Right ventricle myocardium superior (tissue), 1 donor: Measurements from ENCODE around the gene MYEOV. TPM values are rescaled to one million over a fixed set of nuclear protein-coding genes. Genes with fewer than 3 reads are reported as not detected.

Source experiments
- ATAC-seq: fragments of 200-7000 bp; cut with Tn5 transposase; one replicate; pipeline ENCODE4 v1.9.1; 2020; ENCODE audit warnings: mild to moderate bottlenecking; ENCODE audit not compliant: poor library complexity
- DNase-seq: peaks from one replicate; pipeline ENCODE4 v3.0.0-alpha.2; 2020
- intact Hi-C: fragments of 100-400 bp; cut with DNase I; formaldehyde crosslinking; loops from one replicate; pipeline ENCODE4 v1.11.2; 2022
- total RNA-seq: library from RNA; stranded (reverse); fragmentation: NEBNext Ultra II Directional; extraction: Animal tissue kit (Norgen Biotek cat#: 25700); gene quantifications from one replicate; pipeline ENCODE4 v1.2.1, GENCODE V29; 2021
- donor health status: DM: no; HTN: yes; CAD: no; lungs with severe emphysema.

Gene MYEOV
- total RNA-seq, 1 donor from 2014 or later: not detected

GRCh38 chr11:69297787-69298266 is 3.9 kb downstream of the MYEOV start:
- intact Hi-C loops: loop anchor here (2.0 to 10.0 kb wide), 2 partner anchors 147 to 345 kb away; no protein-coding TSS in a partner anchor
- no peak for DNase-seq

GRCh38 chr11:69298267-69299022 is 4.5 kb downstream of the MYEOV start:
- DNase-seq (peak; percentile 91), ATAC-seq (peak; percentile 71)
- intact Hi-C loops: loop anchor here (10.0 kb wide), 1 partner anchor 146 kb away; no protein-coding TSS in a partner anchor

More at GRCh38 chr11:69297787-69298266, 3.9 kb downstream of the MYEOV start:
- ATAC-seq: peak; percentile 13

GRCh38 chr11:69299023-69299461 is 5.1 kb downstream of the MYEOV start:
- ATAC-seq (no peak), DNase-seq (no peak)
- intact Hi-C loops: loop anchor here (10.0 kb wide), 1 partner anchor 146 kb away; no protein-coding TSS in a partner anchor

- DNase-seq: no peak
- ATAC-seq: no peak
- intact Hi-C loops: loop anchor here (10.0 kb wide), 1 partner anchor 145 kb away; no protein-coding TSS in a partner anchor
These were observed 5.6 kb downstream of the MYEOV start for GRCh38 chr11:69299572-69299971.

- DNase-seq (no peak), ATAC-seq (no peak)
- intact Hi-C loops: no loop called here
These were observed 6.4 kb downstream of the MYEOV start for GRCh38 chr11:69300120-69301060.

GRCh38 chr11:69301081-69301454 is 7.1 kb downstream of the MYEOV start:
- intact Hi-C loops: no loop called here
- no peak for ATAC-seq
- no peak for DNase-seq

GRCh38 chr11:69301455-69302401 is 7.8 kb downstream of the MYEOV start:
- DNase-seq (no peak), ATAC-seq (no peak)
- intact Hi-C loops: no loop called here

- ATAC-seq (no peak), DNase-seq (no peak)
- intact Hi-C loops: no loop called here
These were observed 8.6 kb downstream of the MYEOV start for GRCh38 chr11:69302447-69303020.

GRCh38 chr11:69303427-69303826 is 9.5 kb downstream of the MYEOV start:
- no peak for ATAC-seq
- intact Hi-C loops: no loop called here
- DNase-seq: no peak

- intact Hi-C loops: no loop called here
- no peak for ATAC-seq
- DNase-seq: no peak
These were observed 10.3 kb downstream of the MYEOV start for GRCh38 chr11:69304258-69304657.

GRCh38 chr11:69304686-69305085 is 10.7 kb downstream of the MYEOV start:
- intact Hi-C loops: no loop called here
- DNase-seq: no peak
- ATAC-seq: no peak

GRCh38 chr11:69305885-69306540 is 12.1 kb downstream of the MYEOV start:
- intact Hi-C loops: no loop called here
- DNase-seq: no peak
- no peak for ATAC-seq

- DNase-seq (no peak), ATAC-seq (no peak)
- intact Hi-C loops: no loop called here
These were observed 12.9 kb downstream of the MYEOV start for GRCh38 chr11:69306821-69307220.

GRCh38 chr11:69307421-69307820 is 13.5 kb downstream of the MYEOV start:
- intact Hi-C loops: no loop called here
- DNase-seq (no peak), ATAC-seq (no peak)

GRCh38 chr11:69307871-69308431 is 14.0 kb downstream of the MYEOV start:
- intact Hi-C loops: no loop called here
- ATAC-seq (no peak), DNase-seq (no peak)

GRCh38 chr11:69308491-69308911 is 14.5 kb downstream of the MYEOV start:
- ATAC-seq (no peak), DNase-seq (no peak)

More at GRCh38 chr11:69308491-69308911, 14.5 kb downstream of the MYEOV start:
- intact Hi-C loops: no loop called here
